K562 (cell line): Measurements from ENCODE around the gene SLC49A4.

Source experiments
- CTCF ChIP-seq, 3 experiments: IDR thresholded peaks in 2 of 3; conservative IDR thresholded peaks in 1 of 3; 2 replicates each; pipeline ENCODE4 v1.5.1; 2011 to 2012; ENCODE audit warnings: low read length in 3 of 3, mild to moderate bottlenecking in 3 of 3, control low read depth in 2 of 3, improper control_type of control experiment in 1 of 3, inconsistent platforms in 1 of 3, low read depth in 1 of 3, mixed read lengths in 1 of 3, moderate library complexity in 1 of 3; ENCODE audit not compliant: insufficient read depth in 2 of 3
- E4F1 ChIP-seq: fragments of 250-450 bp; sonication (Bioruptor Pico); IDR thresholded peaks from 2 replicates; pipeline ENCODE4 v1.5.0; 2021; ENCODE audit warnings: mild to moderate bottlenecking, borderline replicate concordance
- EZH2 ChIP-seq: IDR thresholded peaks from 2 replicates; pipeline ENCODE4 v1.6.1; 2012; ENCODE audit warnings: low read depth, mild to moderate bottlenecking, inconsistent platforms, low read length, borderline replicate concordance
- MEF2D ChIP-seq: conservative IDR thresholded peaks from 2 replicates; pipeline ENCODE4 v1.6.1; 2016; ENCODE audit warnings: low read depth, missing genetic modification characterization, missing compliant biosample characterization
- MXI1 ChIP-seq: IDR thresholded peaks from 2 replicates; pipeline ENCODE4 v1.6.1; 2011; ENCODE audit warnings: low read depth, mild to moderate bottlenecking, improper control_type of control experiment, low read length
- NUFIP1 ChIP-seq: fragments of 450-650 bp; IDR thresholded peaks from 2 replicates; pipeline ENCODE4 v1.6.1; 2018; ENCODE audit not compliant: partially characterized antibody
- POLR2A ChIP-seq: fragments of 450-650 bp; conservative IDR thresholded peaks from 2 replicates; pipeline ENCODE4 v1.6.1; 2016
- TEAD4 ChIP-seq, 2 experiments: sonication (generic) in 1 of 2; formaldehyde crosslinking in 1 of 2; IDR thresholded peaks; 2 replicates each; pipeline versions ENCODE4 v1.6.1 to v1.8.0; 2012 to 2022; ENCODE audit warnings: borderline replicate concordance in 1 of 2, inconsistent platforms in 1 of 2, low read length in 1 of 2, mild to moderate bottlenecking in 1 of 2, missing genetic modification reagents in 1 of 2
- TF ChIP-seq, protein P1 (sequence below): fragments of 450-650 bp; IDR thresholded peaks from 2 replicates; pipeline ENCODE4 v1.6.1; 2017; ENCODE audit warnings: antibody characterized with exemption, mild to moderate bottlenecking

GRCh38 chr3:122924056-122924455, 129.2 kb downstream of the SLC49A4 start:
- TF ChIP-seq, protein P1, sequence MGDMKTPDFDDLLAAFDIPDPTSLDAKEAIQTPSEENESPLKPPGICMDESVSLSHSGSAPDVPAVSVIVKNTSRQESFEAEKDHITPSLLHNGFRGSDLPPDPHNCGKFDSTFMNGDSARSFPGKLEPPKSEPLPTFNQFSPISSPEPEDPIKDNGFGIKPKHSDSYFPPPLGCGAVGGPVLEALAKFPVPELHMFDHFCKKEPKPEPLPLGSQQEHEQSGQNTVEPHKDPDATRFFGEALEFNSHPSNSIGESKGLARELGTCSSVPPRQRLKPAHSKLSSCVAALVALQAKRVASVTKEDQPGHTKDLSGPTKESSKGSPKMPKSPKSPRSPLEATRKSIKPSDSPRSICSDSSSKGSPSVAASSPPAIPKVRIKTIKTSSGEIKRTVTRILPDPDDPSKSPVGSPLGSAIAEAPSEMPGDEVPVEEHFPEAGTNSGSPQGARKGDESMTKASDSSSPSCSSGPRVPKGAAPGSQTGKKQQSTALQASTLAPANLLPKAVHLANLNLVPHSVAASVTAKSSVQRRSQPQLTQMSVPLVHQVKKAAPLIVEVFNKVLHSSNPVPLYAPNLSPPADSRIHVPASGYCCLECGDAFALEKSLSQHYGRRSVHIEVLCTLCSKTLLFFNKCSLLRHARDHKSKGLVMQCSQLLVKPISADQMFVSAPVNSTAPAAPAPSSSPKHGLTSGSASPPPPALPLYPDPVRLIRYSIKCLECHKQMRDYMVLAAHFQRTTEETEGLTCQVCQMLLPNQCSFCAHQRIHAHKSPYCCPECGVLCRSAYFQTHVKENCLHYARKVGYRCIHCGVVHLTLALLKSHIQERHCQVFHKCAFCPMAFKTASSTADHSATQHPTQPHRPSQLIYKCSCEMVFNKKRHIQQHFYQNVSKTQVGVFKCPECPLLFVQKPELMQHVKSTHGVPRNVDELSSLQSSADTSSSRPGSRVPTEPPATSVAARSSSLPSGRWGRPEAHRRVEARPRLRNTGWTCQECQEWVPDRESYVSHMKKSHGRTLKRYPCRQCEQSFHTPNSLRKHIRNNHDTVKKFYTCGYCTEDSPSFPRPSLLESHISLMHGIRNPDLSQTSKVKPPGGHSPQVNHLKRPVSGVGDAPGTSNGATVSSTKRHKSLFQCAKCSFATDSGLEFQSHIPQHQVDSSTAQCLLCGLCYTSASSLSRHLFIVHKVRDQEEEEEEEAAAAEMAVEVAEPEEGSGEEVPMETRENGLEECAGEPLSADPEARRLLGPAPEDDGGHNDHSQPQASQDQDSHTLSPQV = no peak
- TF ChIP-seq EZH2 (no peak), CTCF (IDR thresholded peaks at IDR 0.05 in 2 of 3, conservative IDR thresholded peaks at IDR 0.05 in 1 of 3; ENCODE audit: insufficient read depth in 2 of 3, low read depth in 1 of 3, low read length in 3 of 3) (no peak), NUFIP1 (no peak), POLR2A (no peak), MXI1 (no peak), MEF2D (tag) (no peak), TEAD4 (IDR thresholded peaks at IDR 0.05; ENCODE audit: low read length) (no peak), TEAD4 (CRISPR knock-in tag; IDR thresholded peaks at IDR 0.05; ENCODE audit: borderline replicate concordance) (no peak), E4F1 (CRISPR knock-in tag) (no peak)
